GM12801 (cell line): ENCODE measurements around the gene MTERF4.

Experiments used
- TF ChIP-seq, protein P1 (sequence below): IDR thresholded peaks from one replicate; pipeline ENCODE4 v1.5.1; 2011; ENCODE audit warnings: control low read depth; ENCODE audit not compliant: insufficient read length; ENCODE audit errors: extremely low read depth

The MTERF4 gene

DNA sequence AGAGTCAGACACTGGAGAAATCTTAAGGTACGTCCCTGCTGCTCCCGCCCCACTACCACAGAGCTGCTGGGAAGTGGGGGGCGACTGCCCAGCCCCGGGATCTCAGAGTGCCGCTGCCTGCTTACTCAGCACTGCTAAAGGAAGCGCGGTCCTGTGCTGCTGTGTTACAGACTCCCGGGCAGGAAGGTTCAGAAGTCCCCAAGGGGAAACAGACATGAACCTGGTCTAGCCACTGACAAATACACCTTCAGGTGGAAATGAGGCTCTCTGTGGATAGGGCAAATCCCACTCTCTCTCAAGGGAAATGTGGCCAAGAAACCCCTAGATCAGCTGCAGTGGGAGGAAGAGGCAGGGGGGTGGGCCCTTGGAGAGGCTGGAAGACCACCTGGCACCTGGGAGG lies 13.7 kb downstream of the MTERF4 start:
- TF ChIP-seq, protein P1, sequence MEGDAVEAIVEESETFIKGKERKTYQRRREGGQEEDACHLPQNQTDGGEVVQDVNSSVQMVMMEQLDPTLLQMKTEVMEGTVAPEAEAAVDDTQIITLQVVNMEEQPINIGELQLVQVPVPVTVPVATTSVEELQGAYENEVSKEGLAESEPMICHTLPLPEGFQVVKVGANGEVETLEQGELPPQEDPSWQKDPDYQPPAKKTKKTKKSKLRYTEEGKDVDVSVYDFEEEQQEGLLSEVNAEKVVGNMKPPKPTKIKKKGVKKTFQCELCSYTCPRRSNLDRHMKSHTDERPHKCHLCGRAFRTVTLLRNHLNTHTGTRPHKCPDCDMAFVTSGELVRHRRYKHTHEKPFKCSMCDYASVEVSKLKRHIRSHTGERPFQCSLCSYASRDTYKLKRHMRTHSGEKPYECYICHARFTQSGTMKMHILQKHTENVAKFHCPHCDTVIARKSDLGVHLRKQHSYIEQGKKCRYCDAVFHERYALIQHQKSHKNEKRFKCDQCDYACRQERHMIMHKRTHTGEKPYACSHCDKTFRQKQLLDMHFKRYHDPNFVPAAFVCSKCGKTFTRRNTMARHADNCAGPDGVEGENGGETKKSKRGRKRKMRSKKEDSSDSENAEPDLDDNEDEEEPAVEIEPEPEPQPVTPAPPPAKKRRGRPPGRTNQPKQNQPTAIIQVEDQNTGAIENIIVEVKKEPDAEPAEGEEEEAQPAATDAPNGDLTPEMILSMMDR: no peak

DNA sequence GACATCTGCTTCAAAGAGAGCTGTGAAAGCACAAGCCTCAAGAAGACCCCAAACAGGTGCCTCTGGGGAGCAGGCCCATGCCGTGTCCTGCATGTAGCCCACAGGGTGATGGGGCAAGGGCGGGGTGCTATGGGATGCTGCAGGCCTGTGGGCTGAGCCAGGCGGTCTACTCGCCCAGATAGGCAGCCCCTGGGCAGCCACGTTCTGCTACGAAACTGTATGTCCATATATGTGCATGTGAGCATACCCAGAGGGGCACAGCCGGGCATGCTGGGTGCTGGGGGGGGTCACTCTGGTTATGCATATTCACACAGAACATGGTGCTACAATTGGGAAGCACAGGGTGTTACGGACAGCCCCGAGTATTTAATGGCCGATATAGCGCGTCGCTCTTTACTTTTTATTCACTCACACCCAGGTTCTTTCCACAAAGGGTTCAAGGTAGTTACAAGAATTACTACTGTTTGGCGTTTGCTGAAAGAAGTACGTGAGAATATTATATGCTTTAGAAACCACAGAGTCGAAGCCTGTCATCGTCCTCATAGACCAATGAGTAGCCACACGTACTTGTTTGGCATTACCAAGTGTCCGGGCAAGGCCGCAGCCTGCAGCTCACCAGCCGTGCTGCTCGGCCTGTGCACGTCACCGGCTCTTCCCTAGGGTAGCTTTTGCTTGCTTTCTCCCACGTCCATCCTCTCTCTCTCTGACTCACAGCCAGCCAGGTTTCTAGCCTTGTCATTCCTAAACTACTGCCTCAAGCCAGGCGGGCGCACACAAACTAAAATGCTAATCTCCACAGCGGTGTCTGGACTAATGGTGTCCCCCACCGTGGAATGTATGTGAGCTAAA lies 14.4 kb downstream of the MTERF4 start:
- TF ChIP-seq, protein P1: no peak

DNA sequence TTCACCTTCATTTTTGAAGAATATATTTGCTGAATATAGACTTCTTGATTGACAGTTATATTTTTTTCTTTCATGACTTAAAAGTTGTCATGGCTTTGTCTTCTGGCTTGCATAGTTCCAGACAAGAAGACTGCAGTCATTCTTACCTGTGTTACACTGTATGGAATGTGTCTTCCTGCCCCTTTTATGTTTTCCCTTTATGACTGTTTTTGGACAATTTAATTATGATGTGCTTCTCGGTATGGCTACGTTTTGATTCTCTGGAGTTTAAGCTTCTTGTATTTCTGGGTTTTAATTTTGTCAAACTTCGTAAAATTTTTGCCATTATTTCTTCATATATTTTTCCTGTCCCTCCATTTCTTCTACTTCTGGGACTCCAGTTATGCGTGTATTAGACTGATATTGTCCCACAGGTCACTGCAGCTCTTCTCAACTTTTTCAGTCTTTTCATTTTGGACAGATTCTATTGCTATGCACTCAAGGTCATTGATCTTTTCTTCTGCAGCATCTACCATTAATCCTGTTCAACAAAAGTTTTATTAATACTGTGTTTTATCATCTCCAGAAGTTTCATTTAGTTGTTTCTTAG lies 17.1 kb downstream of the MTERF4 start:
- TF ChIP-seq, protein P1: no peak

DNA sequence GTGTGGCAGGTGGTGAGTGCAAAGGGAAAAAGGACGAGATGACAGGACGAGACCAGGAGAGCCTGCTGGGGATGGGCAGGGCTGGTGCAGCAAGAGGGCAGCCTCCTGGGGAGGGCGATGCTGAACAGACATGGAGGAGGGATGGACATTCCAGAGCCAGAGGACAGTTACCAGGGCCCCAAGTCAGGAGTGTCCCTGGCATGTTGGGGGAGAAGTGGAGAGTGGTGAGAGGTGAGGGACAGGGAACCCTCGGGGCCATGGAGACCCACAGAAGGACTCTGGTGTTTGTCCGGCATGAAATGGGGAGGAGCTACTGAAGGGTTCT lies 19.0 kb downstream of the MTERF4 start:
- TF ChIP-seq, protein P1: no peak

DNA sequence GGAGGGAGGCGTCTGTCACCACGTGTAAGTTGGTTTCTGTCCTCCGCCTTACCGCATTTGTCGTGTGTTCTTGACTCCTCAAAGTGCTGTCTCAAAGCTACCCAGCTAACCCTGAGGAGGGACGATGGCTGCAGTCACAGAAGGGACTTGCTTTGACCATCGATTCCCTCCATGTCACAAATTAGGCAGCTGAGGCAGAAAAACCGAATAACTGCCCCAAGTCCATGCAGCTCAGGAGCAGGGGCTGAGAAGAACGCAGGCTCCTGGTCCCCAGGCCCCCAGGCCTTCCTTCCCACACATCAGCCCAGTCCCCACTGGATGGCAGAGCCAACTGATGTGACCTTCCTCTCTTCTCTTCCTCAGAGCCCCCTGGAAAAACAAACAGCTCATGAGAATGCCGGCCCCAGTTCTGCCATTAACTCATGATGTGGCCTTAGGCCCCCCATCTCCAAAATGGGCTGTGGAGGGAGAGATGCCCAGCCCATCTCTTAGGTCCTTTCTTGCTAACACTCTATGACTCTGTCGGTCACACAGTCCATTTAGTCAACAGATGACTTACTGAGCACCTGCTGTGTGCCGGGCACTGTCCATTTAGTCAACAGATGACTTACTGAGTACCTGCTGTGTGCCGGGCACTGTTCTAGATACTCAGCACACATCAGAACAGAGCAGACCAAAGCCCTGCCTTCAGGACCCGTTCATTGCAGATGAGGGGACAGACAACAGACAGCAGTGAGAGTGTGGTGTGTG lies 19.6 kb downstream of the MTERF4 start:
- TF ChIP-seq, protein P1: no peak

DNA sequence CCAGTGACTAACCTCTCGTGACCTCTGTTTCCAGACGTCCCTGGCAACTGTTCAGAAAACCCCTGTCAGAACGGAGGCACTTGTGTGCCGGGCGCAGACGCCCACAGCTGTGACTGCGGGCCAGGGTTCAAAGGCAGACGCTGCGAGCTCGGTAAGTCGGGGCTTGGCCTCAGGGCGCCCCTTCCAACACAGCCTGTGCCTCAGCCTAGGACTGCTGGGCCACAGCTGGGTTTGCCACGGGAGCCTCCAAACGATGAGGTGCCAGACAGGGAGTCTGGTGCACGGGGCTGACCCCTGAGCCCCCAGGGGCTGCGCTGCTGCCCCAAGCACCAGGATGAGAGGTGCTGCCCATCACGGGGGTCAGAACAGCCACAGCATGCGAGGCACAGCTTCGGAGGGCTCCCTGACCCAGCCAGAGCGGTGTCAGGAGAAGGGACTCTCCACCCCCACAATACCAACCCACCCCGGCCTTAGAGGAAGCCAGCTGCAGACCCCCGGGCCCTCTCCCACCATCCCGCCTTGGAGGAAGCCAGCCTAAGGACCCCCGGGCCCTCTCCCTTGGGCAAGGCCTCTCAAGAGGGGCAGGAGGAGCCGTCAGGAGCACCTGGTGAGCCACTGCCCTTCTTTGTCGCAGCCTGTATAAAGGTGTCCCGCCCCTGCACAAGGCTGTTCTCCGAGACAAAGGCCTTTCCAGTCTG lies 20.3 kb downstream of the MTERF4 start:
- TF ChIP-seq, protein P1: no peak

DNA sequence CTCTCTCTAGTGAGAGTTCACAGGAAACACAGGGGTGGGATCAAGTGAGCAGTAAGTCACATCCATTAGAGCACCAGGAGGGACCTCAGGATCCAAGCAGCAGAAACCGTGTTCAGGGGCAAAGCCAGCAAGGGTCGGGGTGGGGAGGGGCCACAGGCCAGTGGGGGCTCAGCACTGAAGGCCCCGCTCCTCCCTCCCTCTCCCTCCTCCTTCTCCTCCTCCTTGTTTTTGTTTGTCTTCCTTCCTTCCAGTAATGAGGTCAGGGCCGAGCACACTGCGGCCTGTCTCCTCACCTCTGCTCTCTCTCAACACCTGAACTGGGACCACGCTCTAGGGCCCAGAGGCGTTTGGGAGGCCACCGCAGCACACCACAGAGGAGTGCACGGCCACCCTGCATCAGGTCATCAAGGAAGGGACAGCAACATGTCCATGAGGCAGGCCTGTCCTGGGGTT lies 20.9 kb downstream of the MTERF4 start:
- TF ChIP-seq, protein P1: no peak
